Prostate gland (tissue), 2 donors: ENCODE measurements around the gene RNF168. TPM values are rescaled to one million over a fixed set of nuclear protein-coding genes. Genes with fewer than 3 reads are reported as not detected.
"Not testable (repeated sequence)": the region's sequence is repeated elsewhere in the genome, so short reads cannot be mapped to it uniquely, and the experiment has no call there.

Source experiments
- DNase-seq: peaks from one replicate; pipeline ENCODE4 v3.0.0-alpha.2; 2019; ENCODE audit warnings: low spot score
- H3K27ac ChIP-seq, 2 donors: fragments of 200-600 bp; sonication (generic); 2 replicates each; pipeline ENCODE4 v1.5.1; 2017 to 2019
- H3K27me3 ChIP-seq: fragments of 200-600 bp; sonication (generic); replicated peaks from 2 replicates; pipeline ENCODE4 v1.5.1; 2019; ENCODE audit not compliant: insufficient read depth
- H3K36me3 ChIP-seq, 2 donors: fragments of 200-600 bp; sonication (generic); 1 replicate in 1 of 2; 2 replicates in 1 of 2; pipeline versions ENCODE4 v1.5.1 to v1.8.1; 2017 to 2019
- H3K4me1 ChIP-seq: fragments of 200-600 bp; sonication (generic); replicated peaks from 2 replicates; pipeline ENCODE4 v1.5.1; 2019
- H3K4me3 ChIP-seq, 2 donors: fragments of 200-600 bp; sonication (generic); 2 replicates each; pipeline ENCODE4 v1.5.1; 2017 to 2019
- H3K9me3 ChIP-seq: fragments of 200-600 bp; sonication (generic); 2 replicates; pipeline ENCODE4 v1.5.1; 2017
- CTCF ChIP-seq, 4 experiments: fragments of 200-600 bp in 2 of 4; fragments of 450-650 bp in 2 of 4; sonication (generic) in 2 of 4; IDR thresholded peaks; 1 replicate in 3 of 4; 2 replicates in 1 of 4; pipeline ENCODE4 v1.5.1; 2016 to 2019; ENCODE audit warnings: antibody characterized with exemption in 4 of 4, mild to moderate bottlenecking in 2 of 4, moderate library complexity in 2 of 4
- POLR2A ChIP-seq: fragments of 450-650 bp; IDR thresholded peaks from one replicate; pipeline ENCODE4 v1.6.1; 2016; ENCODE audit warnings: antibody characterized with exemption, mild to moderate bottlenecking
- POLR2AphosphoS5 ChIP-seq: sonication (generic); formaldehyde crosslinking; IDR thresholded peaks from one replicate; pipeline ENCODE4 v1.6.1; 2017; ENCODE audit warnings: antibody characterized with exemption
- WGBS: methylation state at CpG from one replicate; pipeline ENCODE4 v1.1.5; 2018; 5-methylcytosine and 5-hydroxymethylcytosine counted together
- intact Hi-C: fragments of 100-400 bp; cut with DNase I; formaldehyde crosslinking; loops from one replicate; pipeline ENCODE4 v1.14.2; 2022
- small RNA-seq, 2 donors: library from RNA; depleted of rRNA; stranded (forward); fragments of <200 nt; gene quantifications; one replicate each; pipeline ENCODE3, GENCODE V24; 2016
- total RNA-seq, 2 donors: library from RNA; depleted of rRNA; stranded (reverse); fragments of >200 nt; gene quantifications; one replicate each; pipeline ENCODE4 v1.1.0, GENCODE V29; 2016

RNF168 gene
- total RNA-seq, 2 donors from 2014 or later: 17.1 to 30.6 TPM

DNA sequence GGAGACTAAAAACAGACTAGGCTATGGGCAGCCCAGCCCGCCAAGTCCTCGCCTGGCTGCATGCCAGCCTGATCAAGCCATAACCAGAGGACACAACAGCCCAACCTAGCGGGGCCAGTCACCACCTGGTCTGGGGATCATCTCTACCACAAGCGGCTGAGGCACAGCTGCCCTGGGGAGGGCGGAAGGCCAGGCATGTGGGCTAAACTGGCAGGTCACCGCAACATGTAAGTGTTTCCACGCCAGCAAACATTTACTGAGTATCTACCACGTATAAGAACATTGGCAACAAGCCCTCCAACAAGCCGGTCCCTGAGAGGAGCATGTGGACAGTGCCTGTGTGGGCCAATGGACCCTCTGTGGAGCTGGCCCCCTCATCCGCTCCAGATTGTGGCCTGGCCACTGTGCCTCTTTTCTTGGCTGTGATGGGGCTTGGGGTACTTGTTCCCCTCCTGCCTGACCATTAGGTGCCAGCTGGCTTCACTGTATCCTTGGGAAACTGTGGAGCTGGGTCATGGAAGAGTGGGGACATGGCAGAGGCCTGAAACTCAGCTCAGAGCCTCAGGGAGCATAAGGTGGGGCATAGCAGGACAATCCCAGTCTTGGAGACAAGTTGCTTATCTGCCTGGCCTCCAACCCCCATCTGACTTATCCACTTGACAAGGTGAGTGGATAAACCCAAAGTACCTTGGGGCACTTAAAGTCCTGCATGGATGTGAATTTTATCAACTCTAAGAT is 80.4 kb downstream of the RNF168 start:
- 55% methylated on average over 10 of the region's 10 CpGs for WGBS
- H3K9me3 ChIP-seq: no peaks in the 10 kb centered on the region
- H3K36me3 ChIP-seq: no peaks in the 10 kb centered on the region
- intact Hi-C loops: no loop called here
- H3K4me1 ChIP-seq: no peaks in the 10 kb centered on the region
- H3K27ac ChIP-seq: no peak overlapping the region
- TF ChIP-seq POLR2AphosphoS5: no peak
- no peak for TF ChIP-seq CTCF (IDR thresholded peaks at IDR 0.05)
- no peak for TF ChIP-seq POLR2A
- no peak overlapping the region for H3K4me3 ChIP-seq
- DNase-seq: peak; percentile 10
- no peaks in the 10 kb centered on the region for H3K27me3 ChIP-seq

DNA sequence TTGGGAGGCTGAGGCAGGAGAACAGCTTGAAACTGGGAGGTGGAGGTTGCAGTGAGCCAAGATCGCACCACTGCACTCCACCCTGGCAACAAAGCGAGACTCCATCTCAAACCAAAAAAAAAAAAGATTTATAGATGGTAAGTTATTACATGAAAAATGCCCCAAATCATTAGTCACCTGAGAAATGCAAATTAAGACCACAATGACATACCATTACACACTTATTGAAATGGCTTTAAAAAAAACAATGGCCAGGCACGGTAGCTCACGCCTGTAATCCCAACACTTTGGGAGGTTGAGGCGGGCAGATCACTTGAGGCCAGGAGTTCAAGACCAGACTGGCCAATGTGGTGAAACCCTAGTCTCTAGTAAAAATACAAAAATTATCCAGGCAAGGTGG is 81.9 kb downstream of the RNF168 start:
- H3K27ac ChIP-seq, H3K4me3 ChIP-seq, H3K36me3 ChIP-seq, H3K4me1 ChIP-seq, intact Hi-C loops, H3K27me3 ChIP-seq, DNase-seq, H3K9me3 ChIP-seq: not testable (repeated sequence)
- WGBS: 96% methylated on average over 5 of the region's 5 CpGs

DNA sequence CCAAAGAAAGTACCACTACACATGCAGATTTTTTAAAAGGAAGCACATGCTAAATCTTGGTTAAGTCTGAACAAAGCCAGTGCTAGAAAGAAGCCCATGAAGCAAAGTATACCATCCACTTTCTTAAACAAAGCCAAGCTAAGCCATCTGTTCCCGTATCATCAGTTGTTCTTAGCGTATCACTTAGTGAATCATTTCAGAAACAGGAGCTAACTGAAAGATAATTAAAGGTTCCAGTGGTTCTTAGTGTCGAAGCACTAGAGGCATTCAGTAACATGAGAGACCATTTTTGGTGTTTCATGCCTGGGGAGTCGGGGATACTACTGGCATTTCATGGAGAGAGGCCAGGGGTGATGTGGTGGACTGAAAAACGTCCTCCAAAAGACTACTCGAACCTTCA is 84.2 kb downstream of the RNF168 start:
- H3K36me3 ChIP-seq: no peaks in the 10 kb centered on the region
- intact Hi-C loops: no loop called here
- no peaks in the 10 kb centered on the region for H3K4me1 ChIP-seq
- TF ChIP-seq CTCF (IDR thresholded peaks at IDR 0.05): no peak
- no peak for TF ChIP-seq POLR2A
- TF ChIP-seq POLR2AphosphoS5: no peak
- no peak overlapping the region for H3K27ac ChIP-seq
- H3K27me3 ChIP-seq: no peaks in the 10 kb centered on the region
- 86% methylated on average over 6 of the region's 6 CpGs for WGBS
- H3K4me3 ChIP-seq: no peak overlapping the region
- H3K9me3 ChIP-seq: no peaks in the 10 kb centered on the region
- DNase-seq: no peak

Small RNA genes within 50 kb of the gene (small RNA-seq; reads per million reads assigned to genes)
- gene AC083822.1 (0 reads per million in 2 donors), gene AC117490.1 (0 reads per million in 2 donors), gene RPS29P3 (0 reads per million in 2 donors)

Other genes with a start within 250 kb of the RNF168 start
- gene PCYT1A, start 216.0 kb downstream of the RNF168 start, total RNA-seq: 10 to 100 TPM; 41.8 to 78.3 TPM
- 10 to 100 TPM in 1 of 2 donors, 1 to 10 TPM in 1; 6.5 to 15.3 TPM for gene DYNLT2B, start 185.5 kb downstream of the RNF168 start, total RNA-seq
- not detected for gene TM4SF19, start 165.4 kb downstream of the RNF168 start, total RNA-seq
- 10 to 100 TPM; 19.1 to 36.9 TPM for gene UBXN7, start 71.3 kb downstream of the RNF168 start, total RNA-seq
- not detected for gene SMCO1, start 11.6 kb upstream of the RNF168 start, total RNA-seq
- gene WDR53, start 64.8 kb upstream of the RNF168 start, total RNA-seq: 10 to 100 TPM in 1 of 2 donors, 1 to 10 TPM in 1; 8.4 to 17.3 TPM
- gene FBXO45, start 64.9 kb upstream of the RNF168 start, total RNA-seq: 1 to 10 TPM; 5.7 to 6.1 TPM
- gene NRROS, start 135.9 kb upstream of the RNF168 start, total RNA-seq: 1 to 10 TPM; 2.0 to 5.5 TPM
- 1 to 10 TPM; 2.2 to 6.3 TPM for gene CEP19, start 208.5 kb upstream of the RNF168 start, total RNA-seq
- 10 to 100 TPM; 32.6 to 60.4 TPM for gene PIGX, start 208.6 kb upstream of the RNF168 start, total RNA-seq
- 10 to 100 TPM; 37.4 to 48.3 TPM for gene PAK2, start 236.1 kb upstream of the RNF168 start, total RNA-seq